NCI-H146 (cell line): Measurements from ENCODE around the gene WSCD1.

Source experiments
- DNase-seq: peaks from one replicate; lab custom pipeline; 2025; lab: John Stamatoyannopoulos, UW

The WSCD1 gene

DNA sequence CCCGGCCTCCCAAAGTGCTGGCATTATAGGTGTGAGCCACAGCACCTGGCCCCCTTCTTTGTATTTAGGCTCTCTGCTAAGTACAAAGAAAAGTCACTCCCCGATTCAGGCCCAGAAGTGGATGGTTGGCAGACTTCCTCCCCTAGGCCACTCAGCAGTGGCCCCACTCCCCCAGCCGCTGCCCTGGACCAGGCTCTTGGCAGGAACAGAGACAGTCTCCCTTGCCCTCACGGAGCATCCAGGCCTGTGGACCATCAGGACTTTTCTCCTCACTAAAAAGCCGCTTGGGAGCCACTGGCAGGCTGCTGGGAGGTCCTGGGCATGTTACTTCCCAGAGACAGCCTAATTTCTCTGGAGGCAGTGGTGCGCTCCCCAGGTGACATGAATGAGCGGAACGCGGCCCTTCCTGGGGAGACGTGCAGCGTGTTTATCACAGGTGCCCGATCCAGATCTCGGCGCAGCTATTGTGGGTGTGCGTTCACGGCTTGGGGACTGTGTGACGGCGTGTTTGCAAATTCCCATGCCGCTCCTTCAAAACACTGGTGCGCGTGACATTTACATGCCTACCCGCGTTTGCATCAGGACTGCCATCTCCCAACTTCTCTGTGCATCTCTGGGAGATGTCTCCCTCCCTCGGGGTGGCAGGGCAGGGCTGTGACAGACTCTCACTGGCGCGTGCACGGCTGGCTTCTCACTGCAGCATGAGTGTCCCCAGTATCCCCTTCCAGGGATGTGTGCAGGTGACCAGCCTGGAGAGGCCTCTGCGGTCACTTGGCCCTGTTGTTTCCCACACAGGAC, 16.6 kb downstream of the WSCD1 start:
- no peak for DNase-seq

DNA sequence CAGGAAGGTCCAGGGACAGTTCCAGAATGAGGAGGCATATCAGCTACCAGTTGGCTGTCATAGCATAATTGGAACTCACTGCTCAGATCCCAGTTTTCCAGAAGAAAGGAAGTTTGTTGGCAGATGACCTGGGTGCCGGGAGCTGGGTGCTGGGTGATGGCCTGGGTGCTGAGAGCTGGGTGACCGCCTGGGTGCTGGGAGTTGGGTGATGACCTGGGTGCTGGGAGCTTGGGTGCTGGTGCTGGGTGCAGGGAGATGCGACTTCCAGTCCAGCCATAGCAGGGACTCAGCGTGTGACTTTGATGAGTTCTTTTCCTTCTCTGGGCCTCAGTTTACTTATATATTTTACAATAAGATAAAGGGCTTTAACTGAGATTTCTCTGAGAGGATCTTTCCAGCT, 18.0 kb downstream of the WSCD1 start:
- no peak for DNase-seq

DNA sequence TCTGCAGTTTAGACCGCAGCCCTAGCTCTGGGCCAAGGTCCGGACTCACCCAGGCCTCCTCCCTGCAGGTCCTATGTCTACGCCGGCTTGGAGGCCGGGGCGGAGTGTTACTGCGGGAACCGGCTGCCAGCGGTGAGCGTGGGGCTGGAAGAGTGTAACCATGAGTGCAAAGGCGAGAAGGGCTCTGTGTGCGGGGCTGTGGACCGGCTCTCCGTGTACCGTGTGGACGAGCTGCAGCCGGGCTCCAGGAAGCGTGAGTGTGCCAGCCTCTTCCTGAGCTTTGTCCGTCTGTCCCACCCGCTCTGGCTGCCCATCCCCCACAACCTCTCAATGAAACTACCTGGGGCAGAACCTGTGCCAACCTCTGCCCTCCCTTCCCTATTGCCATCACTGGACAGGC, 20.1 kb downstream of the WSCD1 start:
- DNase-seq, result no peak

DNA sequence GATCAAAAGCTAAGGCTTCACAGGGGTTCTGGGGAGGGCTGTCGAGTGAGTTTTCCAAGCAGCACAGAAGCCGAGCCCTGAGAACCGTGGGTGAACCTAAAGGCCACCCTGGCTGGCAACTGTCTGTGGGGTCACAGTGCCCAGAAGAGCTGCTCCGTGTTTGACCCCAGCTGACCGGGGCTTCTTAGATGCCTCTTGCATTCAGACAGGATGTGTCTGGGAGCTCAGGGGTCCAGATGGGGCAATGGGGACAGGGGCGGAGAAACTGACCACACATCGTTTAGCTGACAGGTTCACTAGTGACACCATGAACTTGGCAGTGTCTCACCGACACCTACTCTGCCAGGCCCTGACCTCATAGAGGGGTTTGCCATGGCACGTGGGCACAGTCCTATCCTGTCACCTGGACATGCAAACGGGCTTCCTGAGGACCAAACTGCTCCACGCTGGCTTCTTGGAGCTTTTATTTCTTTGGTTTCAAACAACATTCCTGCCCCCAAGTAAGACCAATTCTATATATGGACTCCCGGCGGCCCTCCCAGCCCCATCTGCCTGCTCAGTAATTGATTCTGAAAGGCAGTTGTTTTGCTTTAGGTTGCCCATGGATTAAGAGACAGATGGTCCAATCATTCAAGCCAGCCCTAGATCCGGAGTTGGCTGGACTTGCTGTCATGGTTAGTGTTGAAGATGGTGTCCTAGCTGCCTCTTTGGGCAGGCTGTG, 22.2 kb downstream of the WSCD1 start:
- DNase-seq, result no peak

DNA sequence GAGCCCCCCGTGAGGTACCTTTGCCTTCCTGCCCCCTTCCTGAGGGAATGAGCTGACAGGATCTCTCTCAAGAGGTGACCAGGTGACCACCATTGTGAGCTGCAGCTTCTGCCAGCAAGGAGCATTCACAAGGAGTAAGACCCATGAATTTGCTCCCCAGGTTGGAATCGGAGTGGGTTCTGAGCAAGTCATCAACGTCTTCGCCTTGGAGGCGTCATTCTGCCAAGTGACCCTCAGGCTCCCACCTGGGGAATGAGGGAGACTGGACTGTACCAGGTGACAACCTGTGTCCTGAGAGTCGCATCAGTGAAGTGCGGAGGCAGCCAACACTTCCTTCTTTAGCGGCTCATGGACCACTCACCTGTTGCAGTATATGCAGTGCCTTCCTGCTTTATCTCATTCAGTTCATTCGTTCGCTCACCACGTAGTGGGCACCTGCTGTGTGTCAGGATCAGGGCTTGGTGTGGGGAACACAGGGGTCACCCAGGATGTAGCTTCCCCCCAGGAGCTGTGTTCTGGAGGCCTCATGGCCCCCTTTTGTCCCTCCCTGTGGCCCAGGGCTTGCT, 22.8 kb downstream of the WSCD1 start:
- no peak for DNase-seq

DNA sequence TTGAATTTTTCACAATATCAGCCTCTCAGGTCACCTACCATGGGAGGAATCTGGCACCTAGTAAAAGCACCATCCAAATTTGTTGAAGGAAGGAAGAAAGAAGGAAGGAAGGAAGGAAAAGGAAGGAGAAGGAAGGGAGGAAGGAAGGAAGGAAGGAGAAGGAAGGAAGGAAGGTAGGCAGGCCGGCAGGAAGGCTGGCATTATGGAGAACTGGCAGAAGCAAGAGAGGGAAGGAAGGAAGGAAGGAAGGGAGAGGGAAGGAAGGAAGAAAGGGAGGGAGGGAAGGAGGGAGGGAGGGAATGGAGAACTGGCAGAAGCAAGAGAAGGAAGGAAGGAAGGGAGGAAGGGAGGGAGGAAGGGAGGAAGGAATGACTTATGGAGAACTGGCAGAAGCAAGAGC, 24.3 kb downstream of the WSCD1 start:
- DNase-seq, result no peak

DNA sequence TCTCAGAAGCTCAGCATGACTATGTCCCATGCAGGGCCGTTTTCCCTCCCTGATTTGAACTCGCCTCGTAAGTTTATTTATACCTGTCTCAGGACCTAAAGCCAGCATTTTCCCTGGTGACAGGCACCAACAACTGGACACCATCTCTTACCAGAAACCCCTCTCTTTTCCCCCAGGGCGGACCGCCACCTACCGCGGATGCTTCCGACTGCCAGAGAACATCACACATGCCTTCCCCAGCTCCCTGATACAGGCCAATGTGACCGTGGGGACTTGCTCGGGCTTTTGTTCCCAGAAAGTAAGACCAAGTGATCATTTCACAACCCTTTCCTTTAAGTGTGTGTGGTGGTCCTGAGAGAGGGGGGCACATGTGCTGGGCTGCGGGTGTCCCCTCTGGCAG, 24.7 kb downstream of the WSCD1 start:
- DNase-seq, result no peak

DNA sequence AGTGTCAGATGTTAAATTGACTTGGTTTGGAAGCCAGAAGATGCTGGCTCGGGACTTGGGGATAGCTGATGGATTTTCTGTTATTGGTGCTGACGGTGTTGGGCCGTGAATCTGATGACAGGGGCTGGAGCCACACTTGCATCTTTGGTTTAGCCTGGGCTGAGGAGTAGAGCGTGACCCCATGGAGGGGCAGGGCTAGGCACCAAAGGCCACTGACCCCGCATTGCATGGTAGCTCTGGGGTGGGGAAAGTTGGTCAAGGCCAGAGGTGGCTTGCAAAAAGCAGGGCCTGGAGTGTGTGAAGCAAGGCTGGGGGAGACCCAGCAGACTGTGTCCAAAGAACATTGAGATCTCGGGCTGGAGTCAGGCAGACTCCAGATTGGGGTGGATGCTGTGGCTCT, 25.3 kb downstream of the WSCD1 start:
- DNase-seq, result no peak

DNA sequence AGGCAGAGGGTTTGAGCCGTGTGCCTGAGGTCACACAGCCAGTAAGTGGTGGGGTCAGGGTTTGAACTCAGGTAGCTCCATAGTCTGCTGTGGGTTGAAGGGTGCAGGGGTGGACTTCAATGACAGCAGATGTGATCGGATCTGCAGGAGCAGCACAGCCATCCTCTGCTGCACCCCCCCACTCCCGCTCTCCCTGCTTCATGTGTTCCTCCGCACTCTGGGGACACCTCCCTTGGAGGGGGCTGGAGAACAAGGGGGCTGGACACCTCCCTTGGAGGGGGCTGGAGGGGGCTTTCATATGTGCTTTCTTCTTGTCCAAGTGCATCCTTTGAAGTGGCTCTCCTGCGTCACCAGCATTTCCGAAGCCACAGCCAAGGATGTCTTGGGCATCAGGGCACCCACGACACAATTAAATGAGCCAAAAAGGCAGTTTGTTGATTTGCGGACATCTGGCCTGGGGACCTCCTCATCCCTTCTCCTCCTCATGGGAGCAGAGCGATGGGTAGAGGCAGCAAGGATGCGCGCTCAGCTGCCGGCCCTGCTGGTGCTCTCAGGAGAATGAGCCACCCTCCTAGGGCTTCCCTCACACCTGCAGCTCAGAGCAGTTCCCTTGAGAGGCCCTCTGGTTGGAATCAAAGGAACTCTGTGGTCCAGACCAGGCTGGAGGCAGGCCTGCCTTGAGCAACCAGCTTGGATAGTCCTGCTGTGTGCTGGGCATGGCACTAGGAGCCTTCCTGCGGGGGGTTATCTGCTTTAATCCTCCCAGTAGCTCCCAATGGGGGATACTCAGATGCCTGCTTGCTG, 26.2 kb downstream of the WSCD1 start:
- no peak for DNase-seq

DNA sequence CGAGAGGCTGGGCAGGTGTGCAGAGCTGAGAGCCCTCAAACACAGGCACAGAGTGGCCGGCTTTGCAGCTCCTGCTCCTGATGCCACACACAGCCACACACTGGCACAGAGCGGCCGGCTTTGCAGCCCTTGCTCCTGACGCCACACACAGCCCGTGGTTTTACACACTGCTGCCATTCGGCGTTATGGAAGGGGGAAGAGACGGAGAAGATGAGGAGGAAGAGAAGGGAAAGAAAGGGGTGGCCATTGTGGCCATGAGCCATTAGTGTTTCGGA, 26.8 kb downstream of the WSCD1 start:
- no peak for DNase-seq

DNA sequence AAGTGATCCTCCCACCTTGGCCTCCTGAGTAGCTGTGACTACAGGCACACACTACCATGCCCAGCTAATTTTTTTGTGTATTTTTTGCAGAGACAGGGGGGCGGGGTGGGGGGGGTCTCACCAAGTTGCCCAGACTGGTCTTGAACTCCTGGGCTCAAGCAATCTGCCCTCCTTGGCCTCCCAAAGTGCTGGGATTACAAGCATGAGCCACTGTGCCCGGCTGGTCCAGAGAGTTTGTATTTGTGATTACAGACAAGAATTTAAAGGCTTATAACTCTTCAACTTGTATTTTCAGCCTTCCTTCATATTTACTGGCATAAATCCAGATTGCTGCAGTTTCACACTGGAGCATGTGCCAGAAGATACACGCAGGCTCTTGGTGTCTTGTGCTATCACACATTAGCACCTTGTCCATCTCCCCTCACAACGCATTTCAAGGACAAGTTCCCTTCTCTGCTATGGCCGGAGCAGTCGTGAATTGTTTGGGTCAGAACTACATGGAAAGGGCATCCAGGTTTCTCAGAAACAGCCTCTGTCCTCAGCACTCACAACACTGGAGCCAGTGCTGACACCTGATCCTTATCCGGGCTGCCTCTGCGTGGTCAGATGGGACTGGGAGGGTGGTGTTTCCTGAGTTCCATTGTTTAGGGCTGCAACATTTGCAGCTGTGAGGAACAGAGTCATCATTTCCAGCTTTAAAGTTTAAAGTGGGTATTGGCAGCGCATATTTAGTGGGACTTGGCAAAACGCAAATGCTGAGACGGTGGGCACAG, 28.1 kb downstream of the WSCD1 start:
- no peak for DNase-seq

DNA sequence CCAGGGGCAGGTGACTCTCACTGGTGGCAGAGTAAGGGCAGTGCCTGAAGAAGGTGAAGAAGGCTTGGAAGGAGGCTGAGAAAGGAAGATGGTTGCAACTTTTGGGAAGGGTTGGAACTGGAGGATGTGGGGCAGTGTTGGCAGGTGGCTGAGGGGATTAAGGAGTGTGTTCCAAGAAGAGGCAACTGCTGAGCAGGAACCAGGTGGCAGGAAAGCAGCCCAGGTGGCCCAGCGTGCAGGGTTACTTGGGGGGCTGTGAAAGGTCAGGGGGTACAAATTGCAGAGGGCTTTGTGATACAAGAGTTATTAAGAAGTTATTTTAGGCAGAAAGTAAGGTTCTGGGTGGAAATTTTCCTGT, 28.6 kb downstream of the WSCD1 start:
- DNase-seq, result no peak

DNA sequence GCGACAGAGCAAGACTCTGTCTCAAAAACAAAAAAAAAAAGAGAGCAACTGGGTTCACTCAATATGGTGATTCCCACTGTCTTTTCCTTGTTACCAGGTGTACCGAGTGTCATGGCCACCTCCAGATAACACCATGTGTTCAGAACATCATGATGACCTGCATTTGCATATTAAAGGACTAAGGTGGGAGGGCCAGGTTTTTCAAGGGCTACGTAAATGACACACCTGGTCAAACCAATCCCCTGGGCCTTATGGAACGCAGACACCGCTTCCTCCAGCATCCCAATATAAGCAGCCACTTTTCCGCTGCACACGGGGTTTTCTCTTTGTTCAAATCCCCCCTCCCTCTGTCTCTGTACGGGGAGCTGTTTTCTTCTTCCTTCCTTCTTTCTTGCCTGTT, 29.3 kb downstream of the WSCD1 start:
- DNase-seq, result no peak

DNA sequence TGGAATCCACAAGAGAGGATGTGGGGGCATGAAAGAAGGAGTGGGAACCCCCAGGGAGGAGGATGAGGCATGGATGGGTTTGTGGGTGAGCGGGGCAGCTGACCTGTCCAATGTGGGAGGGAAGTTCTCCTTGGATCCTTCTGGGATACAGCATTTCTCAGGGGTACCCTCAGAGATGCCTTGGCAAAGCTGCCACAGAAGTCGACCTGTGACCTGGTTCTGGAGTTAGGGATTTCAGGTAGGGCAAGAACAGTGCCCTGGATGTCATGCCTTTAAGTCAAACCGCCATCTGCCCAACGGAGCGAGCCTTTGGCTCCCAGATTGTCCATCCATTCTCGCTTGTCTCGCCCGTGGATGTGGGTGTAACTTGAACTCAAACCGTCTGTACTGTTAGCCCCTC, 30.0 kb downstream of the WSCD1 start:
- no peak for DNase-seq

DNA sequence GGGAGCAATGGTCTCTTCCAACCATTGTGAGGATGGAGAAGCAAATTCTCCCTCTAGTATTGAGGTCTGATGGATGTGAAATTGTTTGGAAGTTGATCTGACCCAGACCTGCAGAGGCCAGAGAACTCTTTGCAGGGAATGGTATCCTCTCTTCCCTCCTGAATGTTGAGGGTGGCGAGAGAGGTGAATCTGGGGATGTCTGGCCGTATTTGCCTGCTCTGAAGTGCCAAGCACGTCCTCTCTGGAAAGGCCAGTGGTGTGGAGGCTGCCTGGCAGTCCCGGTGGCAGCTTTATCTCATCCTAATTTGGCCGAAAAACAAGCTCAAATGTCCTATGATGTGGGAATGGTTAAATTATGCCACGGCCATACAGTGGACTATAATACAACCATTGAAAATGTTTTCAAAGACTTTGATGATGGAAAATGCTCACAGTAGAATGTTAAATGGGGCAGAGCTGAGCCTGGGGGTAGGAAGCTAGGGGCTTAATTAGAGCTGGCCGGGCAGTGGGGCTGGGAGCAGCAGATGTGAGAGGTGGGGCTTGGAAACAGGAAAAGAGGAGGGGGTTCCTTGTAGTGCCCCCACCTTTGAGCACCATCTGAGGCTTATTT, 30.8 kb downstream of the WSCD1 start:
- DNase-seq, result no peak

DNA sequence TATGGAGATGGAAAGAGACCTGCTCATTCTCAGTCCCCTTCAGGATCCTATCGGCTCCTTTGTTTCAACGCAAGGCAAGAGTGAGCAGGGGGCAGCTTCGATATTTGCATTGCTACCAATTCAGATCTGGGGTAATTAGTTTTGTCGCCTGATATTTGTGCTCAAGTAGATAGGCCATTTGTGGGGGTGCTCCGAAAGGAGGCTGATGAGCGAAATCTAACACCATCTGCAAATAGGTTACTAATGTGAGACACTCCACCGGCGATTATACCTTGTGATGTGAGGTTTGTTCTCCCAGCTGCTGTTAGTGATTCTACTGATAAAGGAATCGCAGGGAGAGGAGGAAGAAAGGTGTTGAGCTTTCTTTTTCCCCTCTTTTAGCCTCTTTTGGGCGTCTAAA, 31.5 kb downstream of the WSCD1 start:
- DNase-seq, result peak; percentile 89

DNA sequence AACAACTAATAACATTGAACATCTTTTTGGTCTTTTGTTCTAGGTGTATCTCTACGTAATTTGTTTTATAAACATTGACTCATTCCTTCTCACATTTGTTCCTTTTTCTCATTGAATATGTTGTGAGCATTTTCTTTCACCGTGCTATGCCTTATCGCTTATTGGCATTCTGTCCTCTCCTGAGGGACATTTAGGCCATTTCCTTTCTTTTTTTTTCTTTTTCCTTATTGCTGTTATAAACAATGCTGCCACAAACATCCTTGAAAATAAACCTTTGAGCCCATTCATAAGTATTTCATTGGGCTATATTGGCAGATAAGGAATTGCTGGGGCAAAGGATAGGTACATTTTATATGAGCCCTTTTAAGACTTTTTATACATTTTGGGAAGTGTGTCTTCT, 32.4 kb downstream of the WSCD1 start:
- DNase-seq, result no peak

DNA sequence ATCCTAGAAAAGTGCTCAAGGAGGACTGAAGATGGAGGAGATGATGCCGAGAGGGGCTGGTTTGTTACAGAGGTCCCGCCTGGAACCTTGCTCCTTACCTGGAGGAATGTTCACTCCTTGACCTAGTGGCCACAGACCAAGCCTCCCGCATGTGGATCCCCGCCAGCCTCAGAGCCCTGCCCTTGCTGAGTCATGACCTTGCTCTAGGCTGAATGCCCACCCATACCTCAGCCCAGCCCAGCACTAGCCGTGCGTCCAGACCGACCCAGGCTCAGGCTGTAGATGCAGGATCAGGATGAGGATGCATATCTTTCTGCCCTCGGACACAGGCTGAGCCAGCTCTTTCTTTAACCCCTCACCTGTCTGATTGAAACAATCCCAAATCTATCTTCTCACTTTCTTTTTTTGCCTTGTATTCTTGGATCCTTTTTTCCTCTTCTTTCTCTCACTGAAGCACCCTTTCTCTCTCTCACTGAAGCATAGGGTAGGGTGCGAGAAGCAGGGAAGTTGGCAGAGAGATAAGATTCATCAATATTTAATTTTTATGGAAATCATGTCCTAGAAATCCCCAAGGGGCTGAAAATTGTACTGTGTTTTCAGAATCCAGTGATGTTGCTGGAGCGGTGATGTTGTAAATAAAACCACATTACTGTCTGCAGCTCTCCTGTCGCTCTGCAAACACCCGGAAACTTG, 34.9 kb downstream of the WSCD1 start:
- no peak for DNase-seq

DNA sequence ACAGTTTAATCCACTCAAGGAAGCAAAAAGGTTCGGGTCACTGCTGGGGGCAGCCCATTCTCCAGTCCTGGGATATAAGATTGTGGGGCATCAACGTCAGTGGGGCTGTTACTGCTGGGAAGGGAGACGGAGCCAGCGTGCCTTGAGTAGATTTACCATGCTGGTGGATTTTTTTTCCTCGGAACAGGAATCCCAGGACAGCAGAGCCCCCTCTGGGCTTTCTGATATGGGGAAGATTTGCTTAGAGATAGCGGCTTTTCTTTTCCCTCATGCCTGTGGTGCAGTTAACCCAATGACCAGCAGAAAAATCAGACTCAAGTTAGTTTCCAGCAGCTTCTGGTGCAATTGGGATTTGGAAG, 35.4 kb downstream of the WSCD1 start:
- DNase-seq, result no peak

DNA sequence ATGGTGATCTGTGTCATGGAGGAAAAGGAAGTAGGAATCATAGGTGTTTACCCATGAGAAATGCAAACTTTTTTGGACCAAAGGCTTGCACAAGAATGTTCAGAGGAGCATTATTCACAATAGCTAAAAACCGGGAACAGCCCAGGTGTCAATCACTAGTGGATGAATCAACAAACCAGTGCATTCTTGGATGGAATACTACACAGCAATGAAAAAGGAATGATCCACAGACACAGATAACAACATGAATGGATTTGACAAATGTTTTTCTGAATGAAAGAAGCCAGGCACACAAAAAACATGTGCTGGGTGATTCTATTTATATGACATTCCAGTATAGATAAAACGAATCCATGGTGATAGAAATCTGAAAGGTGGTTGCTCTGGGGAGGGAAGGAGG, 36.0 kb downstream of the WSCD1 start:
- DNase-seq, result no peak

DNA sequence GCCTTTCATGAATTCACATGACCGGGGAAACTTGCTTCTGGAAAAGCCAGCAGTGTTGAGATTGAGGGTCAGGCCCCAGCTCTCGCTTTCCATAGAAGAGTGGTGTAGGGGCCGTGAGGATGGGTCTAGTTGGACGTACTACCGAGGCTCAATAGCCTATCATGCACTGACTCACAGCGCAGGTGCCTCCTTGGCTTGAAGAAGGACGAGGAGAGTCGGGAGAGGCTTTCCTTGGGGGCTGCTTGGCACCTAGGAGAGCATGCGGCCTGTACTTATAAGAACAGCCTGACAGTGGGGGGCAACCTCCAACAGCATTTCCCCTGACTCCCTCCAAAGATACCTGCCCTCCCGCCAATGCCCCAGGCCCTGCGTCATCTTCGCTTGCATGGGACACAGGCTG, 37.6 kb downstream of the WSCD1 start:
- DNase-seq, result no peak
